NAMALWA (cell line): ENCODE measurements around the gene GPHB5.
A peak's percentile ranks its signal among the peaks of the same experiment; 100 is the strongest.
"Not testable (repeated sequence)": the region's sequence is repeated elsewhere in the genome, so short reads cannot be mapped to it uniquely, and the experiment has no call there.

ENCODE experiments used
- DNase-seq: peaks from one replicate; pipeline ENCODE4 v3.0.0-alpha.2; 2015; ENCODE audit warnings: low spot score

GPHB5 gene, protein sequence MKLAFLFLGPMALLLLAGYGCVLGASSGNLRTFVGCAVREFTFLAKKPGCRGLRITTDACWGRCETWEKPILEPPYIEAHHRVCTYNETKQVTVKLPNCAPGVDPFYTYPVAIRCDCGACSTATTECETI

DNA sequence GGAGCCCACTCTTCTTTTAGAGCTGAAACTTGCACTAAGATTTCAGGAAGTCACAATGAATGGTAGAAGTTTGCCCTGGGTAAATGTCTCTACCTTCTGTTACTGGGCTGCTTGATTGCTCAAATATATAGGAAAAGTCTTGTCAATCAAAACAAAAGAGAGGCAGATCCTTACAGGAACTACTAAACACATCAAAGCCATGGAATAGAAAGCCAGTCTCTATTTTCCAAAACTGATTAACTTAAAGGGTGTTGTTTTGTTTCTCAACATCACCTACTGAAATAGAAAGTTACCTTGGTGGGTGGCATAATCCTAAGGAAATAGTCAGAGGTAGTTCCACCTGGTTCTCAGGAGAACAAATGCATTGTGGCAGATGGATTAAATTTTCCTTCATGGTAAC, at the start of gene GPHB5:
GPHB5 (minus strand) TSS at position 101 of the 400 bp plus-strand sequence. CDS start 1,086 bp downstream, outside the sequence.
- no peak for DNase-seq

DNA sequence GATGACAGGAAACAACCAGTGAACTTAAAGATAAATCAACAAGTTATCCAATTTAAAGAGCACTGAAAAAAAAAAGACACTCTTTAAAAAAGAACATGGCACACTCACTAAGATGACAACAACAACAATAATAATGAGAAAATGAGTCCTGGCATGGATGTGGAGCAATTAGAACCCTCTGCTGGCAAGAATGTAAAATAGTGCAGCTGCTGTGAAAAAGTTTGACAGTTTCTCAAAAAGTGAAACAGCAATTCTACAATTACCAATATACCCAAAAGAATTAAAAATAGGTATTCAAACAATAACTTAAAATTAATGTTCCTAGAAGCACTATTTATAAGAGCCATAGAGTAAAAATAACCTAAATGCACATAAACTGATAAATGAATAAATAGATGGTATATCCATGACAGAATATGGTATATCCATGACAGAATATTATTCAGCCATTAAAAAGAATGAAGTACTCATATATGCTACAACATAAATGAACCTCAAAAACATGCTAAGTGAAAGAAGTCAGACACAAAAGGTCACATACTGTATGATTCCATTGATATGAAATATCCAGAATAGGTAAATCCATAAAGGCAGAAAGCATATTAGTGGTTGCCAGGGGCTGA, 49.1 kb upstream of the GPHB5 start:
- DNase-seq = no peak

DNA sequence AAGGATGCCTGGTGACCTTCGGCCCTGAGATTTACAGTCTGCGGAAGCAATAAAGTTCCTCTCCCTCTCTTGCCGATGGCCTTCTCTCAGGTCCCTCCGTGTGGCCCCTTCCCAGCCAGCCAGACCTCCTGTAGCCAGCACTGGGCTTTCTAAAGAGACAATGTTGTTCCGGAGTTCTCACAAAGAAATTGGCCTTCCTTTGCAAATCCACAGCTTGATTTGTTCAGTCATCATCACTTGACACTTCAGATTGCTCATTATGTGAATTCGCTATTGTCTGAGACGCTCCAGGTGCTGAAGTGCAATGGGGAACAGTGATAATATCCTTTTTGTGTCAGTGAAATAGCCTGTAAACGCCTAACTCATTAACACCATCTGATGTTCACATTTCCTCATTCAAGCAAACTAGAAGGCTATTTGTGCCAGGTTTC, 43.7 kb upstream of the GPHB5 start:
- DNase-seq = no peak

DNA sequence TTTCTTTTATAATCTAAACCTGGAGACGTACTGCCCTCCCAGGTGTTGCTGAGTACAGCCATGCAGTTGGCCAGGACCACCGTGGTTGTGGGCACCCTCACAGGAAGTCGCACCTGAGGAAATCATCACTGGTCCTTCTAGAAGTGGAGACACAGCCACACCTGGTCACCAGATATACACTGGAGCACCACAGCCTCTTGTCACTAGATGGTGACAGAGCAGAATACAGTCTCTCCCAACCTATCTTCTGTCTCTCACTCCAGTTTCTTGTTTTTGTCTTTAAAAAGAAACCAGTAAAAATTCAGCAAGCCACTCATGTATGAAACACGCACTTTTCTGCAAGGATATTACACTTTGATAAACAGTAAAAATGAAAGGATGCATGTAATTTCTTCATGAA, 43.1 kb upstream of the GPHB5 start:
- DNase-seq = no peak

DNA sequence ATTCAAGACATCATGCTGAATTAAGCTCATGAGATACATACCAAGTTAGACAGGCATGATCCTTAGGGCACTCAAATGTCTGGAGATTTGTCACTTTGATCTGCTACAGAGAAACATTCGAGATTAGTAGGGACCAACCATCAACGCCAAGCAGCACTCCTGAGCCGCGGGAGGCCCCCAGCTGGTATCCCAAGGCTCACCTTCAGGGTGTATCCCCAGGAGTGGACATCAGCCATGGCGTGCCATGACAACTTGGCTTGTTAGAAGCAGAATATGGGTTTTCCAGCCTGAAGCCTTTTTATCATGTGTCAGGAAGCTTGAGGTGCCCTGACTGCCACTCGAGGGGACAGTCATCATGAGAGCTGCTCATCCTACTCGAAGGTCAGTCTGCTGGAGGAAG, 39.1 kb upstream of the GPHB5 start:
- DNase-seq = no peak

DNA sequence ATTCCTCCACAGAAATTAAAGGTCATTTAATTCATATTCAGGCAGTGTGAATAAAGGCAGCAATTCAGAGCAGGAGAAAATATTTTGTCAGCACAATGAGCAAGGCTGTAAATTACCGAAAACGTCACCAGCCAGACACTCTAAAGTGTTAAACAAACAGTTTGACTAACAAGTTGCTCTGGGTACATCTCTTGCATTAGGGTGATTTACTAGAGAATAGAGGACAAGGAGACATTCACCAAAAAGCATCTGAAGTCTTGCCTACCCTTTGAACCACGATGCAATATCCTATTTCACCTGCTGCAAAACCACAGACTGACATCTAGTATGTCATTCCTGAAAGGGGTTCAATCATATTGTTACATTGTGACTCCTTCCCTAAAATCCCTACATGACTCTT, 27.1 kb upstream of the GPHB5 start:
- DNase-seq = no peak

DNA sequence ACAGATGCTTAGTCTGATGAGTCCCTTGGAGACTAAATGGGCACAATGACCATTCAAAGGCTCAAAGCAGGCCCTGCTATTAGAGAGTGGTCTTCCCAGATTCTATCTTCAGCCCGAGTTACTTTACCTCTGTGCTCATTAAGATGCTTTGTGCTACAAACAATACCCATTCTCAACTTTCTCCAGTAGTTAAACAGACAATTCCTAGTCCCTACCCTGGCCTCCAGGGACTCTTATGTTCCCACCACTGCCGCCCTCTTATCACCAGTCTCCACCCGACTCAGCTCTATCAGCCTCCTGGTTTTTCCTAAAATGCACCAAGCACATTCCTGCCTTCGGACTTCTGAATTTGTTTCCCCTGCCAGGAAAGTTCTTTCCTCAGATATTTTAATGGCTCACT, 25.6 kb upstream of the GPHB5 start:
- DNase-seq = no peak

DNA sequence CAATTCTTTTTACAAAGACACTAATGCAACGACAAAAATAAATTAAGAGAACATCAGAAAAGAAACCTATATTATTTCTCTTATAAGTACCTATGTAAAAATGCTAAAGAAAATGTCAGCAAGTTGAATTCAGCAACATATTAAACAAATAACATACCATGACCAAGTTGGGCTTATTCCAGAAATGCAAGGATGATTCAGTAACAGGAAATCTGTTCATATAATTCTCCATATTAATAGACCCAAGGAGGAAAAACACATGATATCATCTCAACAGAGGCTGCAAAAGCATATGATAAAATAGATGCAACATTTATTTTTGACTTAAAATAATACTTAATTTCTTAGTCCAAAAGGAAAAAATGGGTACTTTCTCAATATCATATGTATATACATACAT, 25.1 kb upstream of the GPHB5 start:
- DNase-seq = no peak

DNA sequence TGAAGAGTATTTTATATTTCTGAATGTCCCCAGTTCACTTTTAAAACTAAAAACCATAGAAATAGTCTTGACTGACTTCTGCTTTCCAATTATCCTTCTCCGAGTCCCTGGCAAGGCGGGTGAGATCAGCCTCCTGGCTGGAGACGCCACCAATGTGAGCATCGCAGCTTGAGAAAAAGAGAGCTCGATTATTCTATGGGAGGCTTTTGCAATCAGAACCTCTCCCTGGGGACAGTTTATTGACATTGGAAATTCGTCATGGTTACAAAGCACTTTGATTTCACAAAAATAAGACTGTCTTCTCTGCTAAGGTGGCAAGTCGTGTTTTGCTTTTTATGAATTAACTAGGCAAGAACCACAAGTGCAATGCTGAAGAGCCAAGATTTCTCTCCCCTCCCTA, 23.6 kb upstream of the GPHB5 start:
- no peak for DNase-seq

DNA sequence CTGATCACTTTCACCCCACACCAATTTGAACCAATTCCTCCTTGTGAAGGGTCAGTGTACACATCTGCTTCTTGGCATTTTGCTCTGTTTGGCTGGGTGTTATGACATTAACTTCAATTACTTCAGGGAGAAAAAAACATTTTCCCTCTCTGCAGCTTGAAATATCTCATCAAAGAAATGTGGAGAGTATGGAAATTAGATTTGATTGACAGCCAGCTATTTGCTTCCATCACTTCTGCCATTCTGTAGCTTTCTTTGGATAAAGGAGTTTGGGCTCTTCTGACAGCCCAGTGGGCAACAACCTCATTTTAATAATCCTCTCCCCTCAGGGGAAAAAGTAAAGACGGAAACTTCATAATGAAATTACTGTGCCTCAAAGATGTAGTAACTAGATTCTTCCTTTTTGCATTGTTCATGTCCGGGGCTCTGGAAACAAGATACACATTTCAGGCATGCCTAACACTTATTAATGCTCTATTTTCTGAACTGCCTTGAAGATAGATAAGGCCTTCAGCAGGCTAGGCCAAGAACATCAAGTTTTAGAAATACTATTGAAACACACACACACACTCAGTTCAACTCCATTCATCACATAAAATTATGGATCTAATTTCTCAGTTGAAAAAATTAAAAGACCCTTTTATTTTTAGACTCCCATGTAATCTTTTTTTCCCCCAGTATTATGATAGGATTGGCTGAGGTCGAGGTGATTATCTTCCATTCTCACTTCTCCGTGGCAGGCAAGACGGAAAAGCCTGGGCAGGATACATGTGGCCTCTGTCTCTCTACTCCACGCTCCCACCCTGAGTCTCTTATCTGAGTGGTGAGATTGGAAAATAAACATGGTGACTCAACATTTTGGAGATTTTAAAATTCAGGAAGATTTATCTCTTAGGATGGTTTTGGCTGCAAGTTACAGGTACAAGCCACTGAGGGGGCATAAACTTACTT, 10.3 kb upstream of the GPHB5 start:
- no peak for DNase-seq

DNA sequence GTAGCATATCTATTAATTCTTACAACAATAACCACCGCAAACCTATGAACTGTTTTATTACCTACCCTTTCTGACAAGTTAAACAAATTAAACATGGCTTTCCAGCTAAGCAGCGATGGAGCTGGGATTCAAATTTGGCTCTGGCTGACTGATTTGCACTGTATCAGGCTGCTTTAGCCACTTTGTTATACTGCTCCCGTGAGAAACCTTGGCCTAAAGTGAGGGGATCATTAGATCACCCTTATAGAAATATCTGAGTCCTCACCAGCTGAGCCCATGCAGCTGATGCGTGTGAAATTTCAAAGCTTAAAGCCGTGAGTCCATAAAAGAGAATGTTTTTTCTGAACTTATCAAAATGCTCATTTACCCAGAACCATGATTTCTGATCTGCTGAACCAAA, 8.1 kb upstream of the GPHB5 start:
- no peak for DNase-seq

DNA sequence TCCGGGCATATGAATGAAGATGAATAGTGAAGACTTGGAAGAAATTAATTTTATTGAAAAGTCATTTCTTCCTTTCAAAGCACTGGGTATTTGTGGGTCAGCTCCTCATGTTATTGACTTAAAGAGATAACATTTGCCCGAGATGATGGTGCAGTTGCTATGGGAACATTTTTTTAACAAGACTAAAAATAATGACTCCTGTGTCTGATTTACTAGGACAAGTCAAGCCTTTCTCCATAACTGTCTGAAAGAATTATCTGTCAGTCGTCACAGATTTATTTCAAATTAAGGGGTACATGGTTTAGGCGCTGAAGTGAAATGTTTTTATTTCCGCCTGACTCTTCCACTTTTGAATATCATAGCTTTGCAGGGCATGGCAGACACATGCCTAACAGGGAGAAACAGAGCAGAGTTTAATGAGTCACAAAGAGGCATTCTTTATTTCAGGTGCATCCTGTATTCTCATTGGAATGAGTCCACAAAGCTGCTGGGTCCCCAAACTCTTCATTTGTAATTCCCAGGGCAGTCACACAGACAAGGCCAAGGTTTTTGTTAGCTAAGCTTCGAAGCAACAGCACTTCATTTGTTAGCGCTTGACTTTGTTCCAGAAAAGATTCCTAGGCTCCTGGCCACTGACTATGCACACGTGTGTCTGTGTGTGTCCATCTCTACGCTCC, 4.3 kb upstream of the GPHB5 start:
- DNase-seq = no peak

DNA sequence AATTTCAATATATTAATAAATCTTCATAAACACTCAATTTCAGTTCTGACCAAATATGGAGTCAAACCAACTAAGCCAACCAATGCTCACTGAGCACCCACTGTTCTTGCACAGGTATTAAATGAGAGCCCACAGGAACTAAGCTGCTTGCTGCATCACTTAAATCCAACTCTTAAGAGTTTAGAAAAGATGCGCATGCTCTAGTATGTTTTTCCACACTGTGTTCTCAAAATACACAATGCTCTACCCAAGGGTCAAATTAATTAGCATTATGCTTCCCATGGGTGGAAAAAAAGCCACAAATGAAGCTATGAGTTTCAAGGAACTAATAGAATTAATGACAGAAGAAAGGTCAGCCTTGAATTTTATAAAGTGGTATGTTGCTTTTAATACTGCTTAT, 3.7 kb upstream of the GPHB5 start:
- no peak for DNase-seq

DNA sequence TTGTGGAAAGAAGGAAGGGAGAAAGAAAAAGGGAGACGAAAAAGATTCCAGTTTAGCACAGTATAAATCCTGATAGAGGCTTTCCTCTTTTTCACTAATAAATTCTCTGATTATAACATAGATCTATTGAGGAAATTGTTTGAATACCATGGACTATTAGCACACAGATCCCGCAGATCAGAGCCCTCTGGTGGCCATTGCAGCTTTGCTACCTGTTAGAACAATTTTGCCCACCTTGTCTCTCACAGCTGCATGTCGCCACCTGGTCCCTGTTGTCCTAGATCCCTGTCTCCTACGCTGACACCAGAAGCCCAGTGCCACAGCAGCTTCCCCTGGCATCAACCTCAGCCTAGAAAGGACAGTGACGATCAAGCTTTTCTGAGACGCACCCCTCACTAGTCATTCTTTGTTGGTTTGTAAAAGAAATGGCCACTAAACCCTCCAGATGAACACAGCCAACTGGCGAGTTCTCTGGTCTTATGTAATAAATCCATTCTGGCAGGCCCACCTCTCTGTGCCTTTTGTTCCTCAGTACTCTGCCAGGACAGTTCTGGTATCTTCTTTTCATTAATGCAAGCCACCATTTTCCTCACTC, 9.9 kb downstream of the GPHB5 start:
- peak; percentile 27 for DNase-seq

DNA sequence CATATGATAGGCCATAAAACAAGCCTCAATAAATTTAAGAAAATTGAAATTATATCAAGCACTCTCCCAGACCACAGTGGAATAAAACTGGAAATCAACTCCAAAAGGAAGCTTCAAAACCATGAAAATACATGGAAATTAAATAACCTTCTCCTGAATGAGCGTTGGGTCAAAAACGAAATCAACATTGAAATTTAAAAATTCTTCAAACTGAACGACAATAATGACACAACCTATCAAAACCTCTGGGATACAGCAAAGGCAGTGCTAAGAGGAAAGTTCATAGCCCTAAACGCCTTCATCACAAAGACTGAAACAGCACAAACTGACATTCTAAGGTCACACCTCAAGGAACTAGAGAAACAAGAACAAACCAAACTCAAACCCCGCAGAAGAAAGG, 14.3 kb downstream of the GPHB5 start:
- not testable (repeated sequence) for DNase-seq

DNA sequence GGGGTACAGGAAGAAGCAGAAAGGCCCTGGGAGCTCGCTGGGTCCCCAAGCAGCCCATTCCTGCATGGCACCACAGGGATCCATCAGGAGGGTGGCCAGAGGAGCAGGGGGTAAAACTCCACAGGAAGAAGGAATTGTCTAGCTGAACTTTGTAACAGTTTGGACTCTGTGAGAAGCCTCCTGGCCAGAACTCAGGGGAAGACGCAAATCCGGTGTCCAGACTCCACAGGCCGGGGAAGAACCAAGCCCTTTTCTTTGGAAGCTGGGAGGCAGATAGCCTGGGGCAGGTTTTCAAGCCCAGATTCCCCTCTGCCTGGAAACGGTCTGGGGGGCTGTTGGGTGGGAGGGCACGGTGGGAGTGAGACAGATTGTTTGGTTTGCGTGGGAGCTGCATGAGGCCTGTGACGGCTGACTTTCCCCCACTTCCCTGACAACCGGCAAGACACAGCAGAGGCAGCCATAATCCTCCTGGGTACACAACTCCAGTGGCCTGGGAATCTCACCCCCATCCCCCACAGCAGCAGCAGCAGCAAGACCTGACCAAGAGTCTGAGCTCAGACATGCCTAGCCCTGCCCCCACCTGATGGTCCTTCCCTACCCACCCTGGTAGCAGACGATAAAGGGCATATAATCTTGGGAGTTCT, 16.7 kb downstream of the GPHB5 start:
- DNase-seq = no peak

DNA sequence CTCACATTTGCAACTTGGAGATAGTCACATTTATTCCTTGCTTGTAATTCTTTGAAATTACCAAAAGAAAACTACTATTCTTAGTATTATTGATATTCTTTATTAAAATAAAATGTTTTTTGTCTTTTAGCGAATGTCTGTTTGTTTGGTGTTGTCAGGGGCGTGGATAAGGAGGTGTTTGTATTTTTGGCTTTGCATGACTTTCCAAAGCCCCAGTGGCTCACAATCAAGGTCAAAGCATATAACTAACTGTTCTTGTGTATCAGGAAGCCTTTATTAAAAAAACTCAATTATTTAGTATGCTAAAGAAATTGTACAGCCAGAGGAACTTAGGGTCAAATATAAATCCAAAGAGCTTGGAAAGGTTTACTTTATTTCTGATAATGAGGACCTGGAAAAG, 17.9 kb downstream of the GPHB5 start:
- no peak for DNase-seq

DNA sequence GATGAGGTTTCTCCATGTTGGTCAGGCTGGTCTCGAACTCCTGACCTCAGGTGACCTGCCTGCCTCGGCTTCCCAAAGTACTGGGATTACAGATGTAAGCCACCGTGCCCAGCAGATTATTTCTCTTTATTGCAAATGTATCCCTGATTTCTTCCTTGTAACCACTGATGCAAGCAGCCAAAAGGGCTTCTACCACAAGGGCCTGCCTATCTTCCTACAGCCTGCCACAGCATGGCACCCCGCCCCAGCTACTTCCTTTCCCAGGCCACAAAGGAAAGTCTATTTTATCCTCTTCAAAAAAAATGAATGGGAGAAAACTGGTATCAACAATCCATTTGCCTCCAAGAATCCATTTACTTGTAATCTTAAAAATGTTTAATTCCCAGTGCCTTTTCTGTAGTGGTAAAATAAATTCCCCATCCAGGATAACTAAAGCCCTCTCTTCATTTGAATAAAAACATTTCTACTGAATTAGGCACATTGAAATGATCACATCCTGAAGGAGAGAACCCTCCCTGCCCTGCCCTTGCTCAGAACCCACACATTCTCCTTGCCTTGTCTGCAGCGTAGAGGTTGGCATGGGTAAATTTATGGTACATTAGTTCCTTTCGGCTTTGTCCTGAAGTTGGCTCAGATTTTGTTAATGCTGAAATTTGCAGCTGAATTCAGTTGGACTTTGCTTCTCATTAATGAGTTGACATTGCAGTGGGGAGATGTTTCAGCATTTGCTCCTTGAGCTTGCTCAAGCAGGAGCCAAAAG, 19.2 kb downstream of the GPHB5 start:
- no peak for DNase-seq

DNA sequence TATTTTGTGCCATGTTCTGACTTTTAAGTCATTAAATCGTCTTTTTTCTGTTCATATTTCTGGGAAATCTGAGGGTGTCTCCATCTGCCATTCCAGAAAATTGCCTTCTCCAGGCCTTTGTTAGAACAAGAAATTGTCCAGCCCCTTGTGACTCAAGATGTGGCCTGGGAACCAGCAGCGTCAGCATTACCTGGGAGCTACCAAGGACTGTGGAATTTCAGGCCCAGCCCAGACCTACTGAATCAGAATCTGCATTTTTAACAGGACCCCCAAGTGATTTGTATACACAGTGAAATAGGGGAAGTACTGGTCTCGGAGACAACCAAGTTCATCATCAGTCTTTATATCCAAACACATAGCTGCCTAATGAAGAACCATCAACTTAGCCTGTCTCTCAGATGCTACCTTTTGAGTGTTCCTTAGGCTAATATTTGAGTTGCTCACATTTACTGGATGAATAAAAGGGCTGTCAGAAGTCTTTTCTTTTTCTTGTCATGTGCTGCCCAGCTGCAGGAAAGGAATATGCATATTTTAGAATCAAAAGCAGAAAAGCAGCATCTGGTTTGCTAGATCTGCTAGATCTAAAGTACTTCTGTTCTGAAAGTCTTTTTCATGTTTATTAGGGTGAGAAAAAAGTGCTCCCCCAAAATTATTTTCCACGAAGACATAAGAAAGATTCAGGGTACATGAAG, 21.2 kb downstream of the GPHB5 start:
- no peak for DNase-seq

DNA sequence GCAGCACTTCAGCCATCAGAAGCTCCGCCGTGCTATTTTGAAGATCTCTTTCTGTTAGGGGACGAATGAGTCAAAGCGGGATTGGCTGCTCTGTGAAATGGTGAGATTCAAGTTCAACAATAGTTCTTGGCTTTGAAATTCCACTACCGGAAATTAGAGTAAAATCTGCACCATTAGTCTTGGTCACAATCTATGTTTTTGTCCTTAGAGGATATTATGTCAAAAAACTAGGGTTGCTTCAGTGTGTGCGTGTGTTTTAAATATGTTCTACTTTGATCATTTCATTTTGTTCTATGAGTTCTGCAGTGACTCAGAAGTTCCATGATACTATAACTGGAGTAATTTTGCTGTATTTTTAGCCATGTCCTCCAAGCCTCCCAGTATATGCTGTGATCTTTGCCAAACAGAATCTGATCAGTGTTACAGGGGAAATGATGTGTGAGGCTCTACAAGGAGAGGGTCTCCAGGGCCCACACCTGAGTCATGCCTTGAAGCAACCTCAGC, 22.6 kb downstream of the GPHB5 start:
- DNase-seq = no peak
